ENCODE results near the gene LRRC36.
"Not testable (repeated sequence)": the region's sequence is repeated elsewhere in the genome, so short reads cannot be mapped to it uniquely, and the experiment has no call there.

Gene LRRC36

DNA sequence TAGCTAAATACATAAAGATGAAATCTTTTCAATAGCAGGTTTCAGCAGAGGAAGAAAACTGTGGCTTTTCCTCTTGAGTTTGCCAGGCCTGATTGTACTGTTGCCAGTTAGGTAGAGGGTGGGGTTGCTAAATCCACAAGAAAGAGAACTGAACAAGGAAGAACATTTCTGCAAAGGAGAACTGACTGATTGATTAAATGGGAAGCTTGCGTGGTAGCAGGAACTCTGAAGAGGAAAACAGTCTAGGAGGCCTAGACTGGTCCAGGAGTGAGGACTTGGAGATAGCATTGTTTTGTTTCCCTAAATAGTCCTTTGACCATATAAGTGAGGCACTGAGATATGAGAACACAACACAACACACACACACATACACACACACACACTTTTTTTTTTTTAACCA is 18.8 kb downstream of the LRRC36 start:
- DNase-seq = no peak

DNA sequence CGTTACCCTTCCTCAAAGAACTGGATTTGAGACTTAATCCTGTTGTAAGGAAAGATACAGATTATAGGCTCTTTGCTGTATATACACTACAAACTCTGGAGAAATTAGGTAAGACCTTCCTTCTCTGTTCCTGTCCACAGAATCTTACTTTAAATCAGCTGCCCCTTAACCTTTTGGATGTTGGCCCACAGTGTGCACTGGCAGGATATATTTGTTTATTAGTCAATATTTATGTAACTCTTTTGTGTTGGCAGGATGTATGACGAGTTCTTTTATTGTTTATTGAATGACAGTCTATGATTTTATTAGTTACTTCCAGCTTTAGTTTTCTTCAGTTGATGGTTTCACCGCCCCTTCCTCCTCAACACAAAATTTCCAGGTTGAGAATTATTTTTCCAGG is 19.7 kb downstream of the LRRC36 start:
- no peak for DNase-seq

DNA sequence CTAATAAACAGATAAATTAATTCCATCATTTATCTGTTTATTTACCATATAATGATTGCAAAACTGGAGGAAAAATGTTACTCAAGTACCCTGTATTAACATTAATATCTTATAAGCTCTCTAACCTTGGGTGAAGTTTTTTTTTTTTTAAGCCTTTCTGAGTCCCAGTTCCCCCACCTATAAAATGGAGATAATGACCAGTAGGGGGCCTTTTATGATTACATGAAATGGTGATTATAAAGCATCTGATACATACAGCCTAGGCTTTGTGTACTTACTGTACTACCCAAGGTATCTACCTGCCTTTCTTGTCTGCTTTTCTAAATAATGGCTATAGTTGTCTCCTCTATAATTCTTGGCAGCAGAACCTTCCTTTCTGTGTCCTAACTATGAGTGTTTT is 22.6 kb downstream of the LRRC36 start:
- DNase-seq = peak; percentile 55 to 58

DNA sequence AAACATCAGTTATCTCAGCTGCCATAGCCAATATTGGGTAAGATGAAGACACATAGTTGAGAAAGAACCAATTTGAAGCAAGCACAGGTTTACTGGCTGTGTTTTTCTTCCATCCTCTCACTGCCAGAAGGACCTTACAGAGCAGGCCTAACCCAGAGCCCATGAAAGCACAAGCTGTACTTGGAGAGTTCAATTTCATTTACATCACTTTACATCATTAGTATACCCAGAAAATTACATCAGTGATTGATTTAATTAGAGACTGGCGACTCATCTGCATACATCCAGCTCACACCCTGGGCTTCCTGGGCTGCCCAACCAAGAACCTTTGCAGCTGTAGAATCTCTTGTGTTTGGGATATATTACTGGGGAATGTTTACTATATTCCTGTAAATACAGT is 23.7 kb downstream of the LRRC36 start:
- no peak for DNase-seq

DNA sequence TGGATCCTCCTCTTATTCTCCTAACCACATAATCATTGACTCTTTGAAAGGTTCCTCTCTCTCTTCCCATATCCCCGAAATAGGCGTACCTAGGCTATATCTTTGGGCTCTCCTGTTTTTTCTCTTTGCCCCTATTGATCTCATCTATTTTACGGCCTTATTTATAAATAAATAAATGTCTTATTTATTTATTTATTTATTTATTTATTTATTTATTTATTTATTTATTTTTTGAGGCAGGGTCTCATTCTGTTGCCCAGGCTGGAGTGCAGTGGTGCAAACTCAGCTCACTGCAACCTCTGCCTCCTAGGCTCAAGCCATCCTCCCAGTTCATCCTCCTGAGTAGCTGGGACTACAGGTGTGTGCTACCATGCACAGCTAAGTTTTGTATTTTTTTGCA is 25.8 kb downstream of the LRRC36 start:
- DNase-seq = not testable (repeated sequence)

DNA sequence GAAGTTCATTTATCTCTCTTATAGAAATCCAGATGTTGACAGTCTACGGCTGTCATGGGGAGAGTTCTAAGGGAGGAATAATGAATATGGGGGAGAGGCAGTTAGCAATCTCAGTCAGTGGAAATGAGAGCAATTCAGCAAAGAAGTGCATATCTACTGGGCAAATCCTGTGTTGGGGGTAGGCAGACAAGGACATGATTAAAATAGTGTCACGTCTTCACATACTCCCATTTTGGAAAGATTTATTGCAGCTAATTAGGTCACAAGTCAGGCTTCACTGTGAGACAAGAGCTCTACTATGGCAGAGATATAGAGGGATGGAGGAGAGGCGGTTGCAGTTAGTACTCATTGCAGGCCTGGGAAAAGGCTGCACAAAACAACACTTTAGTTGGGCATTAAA is 29.8 kb downstream of the LRRC36 start:
- DNase-seq = no peak

DNA sequence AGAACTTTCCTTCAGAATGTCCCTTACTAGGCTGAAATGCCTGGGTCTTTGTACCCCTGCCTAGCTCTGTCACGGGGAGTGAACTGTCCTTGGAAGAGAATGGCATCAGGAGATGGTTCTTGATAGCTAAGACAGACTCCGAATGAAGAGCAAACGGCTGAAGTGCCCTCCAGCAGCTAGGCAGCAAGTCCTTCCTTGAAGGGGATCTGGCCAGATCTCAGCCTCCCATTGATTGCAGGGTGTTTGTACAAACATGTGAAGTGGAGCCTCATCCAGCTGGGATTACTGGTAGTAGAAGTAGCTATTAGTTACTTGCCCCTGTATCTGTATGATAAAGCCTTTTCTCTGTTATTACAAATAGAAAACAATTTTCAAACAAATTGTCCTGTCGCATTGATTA is 30.9 kb downstream of the LRRC36 start:
- no peak for DNase-seq

DNA sequence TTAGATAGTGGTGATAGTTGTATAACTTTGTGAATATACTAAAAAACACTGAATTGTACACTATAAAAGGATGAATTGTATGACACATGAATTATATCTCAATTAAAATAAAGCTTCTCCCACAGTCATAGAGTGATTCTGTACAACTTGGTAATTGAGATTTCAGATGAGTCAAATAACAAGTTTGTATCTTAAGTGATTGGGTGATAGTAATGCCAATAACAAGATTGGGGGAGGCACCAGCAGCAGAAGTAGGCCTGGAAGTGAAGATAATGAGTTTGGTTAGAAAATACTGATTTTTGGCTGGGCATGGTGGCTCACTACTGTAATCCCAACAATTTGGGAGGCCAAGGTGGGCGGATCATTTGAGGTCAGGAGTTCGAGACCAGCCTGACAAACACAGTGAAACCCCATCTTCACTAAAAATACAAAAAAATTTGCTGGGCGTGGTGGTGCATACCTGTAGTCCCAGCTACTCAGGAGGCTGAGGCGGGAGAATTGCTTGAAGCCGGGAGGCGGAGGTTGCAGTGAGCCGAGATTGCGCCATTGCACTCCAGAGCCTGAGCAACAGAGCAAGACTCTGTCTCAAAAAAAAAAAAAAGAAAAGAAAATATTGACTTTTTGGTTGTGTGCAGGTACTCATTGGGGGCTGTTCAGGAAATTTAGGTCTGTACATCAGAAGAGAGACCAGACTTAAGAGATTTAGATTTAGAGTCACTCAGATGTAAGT is 33.1 kb downstream of the LRRC36 start:
- DNase-seq = not testable (repeated sequence)

DNA sequence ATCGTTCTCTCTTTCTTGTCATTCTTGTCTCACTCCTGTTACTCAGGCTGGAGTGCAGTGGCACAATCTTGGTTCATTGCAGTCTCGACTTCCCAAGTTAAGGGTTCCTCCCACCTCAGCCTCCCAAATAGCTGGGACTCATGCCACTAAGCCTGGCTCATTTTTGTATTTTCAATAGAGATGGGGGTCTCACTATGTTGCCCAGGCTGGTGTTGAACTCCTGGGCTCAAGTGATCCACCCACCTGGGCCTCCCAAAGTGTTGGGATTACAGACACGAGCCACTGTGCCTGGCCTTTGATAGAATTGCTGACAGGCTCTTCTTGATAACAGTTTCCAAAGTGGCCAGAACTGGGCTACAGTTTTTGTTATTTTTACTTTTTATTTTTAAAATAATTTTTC is 34.4 kb downstream of the LRRC36 start:
- DNase-seq = no peak

DNA sequence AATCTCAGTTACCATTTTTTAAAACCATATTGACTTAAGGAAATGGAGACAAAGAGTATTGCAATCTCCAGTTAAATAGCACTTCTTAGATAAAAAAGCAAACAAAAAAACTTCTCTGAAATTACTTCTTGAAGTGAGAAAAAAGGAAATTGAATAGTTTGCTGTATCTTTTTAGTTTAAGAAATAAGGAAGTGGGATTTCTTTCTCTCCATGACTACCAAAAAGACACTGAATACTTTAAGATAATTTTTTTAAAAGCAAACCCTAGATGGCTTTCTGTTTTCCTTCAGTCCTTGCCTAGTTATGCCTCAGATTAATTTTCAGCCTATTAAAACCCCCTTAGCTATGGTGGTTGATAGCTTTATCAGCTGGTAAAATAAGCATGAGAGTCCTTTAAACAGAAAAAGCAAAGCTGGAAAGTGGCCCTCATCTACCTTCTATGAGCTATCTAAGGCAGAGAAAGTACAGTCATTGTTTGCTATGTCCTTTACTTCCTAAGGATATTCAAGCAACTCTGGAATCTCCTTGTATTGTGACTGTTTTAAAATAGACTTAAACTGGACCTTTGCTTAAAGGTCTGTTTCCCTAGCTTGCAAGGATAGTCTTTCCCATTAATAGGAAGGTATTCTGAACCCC is 38.1 kb downstream of the LRRC36 start:
- DNase-seq = peak; percentile 51

DNA sequence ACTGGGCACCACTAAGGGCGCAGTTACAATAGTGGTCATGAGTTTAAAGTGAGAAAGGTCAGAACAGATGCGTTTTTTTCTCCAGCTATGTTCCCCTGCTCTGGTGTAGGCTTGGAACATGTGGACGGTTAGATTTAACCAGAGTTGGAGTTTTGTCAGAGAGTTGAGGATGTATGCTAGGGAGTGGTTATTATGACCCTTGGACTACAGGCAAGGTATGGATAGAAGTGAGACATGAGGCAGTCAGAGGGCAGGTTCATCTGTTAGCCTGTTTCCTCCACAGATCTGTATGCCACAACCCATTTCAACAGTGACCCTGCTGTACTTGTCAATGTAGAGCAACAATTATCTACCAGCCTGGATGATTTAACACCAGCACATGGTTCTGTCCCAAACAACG is 44.0 kb downstream of the LRRC36 start:
- DNase-seq = no peak

DNA sequence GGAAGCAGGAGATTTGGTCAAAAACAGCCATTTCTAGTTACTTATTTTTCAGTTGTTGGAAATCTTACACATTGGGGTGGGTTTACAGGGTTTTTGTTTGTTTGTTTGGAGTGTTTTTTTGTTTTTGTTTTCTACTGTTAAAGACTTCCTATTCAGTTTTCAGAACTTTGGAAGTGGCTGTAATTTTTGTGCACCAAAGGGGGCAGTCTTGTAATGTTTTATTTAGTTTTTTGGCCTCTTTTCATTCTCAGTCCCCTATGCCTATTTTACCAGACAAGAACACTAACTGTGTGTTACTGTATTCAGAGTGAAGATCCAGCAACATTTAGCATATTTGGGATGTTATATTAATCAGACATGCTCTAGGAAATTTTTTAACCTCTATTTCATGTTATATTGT is 46.0 kb downstream of the LRRC36 start:
- peak; percentile 35 to 59 for DNase-seq

DNA sequence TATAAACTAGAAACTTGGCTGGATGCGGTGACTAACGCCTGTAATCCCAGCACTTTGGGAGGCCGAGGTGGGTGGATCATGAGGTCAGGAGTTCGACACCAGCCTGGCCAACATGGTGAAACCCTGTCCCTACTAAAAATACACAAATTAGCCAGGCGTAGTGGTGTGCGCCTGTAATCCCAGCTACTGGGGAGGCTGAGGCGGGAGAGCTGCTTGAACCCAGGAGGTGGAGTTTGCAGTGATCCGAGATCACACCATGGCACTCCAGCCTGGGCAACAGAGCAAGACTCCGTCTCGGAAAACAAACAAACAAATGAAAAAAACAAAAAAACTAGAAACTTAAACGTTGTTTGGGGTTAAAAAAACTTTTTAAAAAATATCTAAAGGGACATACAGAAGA is 49.4 kb downstream of the LRRC36 start:
- not testable (repeated sequence) for DNase-seq

DNA sequence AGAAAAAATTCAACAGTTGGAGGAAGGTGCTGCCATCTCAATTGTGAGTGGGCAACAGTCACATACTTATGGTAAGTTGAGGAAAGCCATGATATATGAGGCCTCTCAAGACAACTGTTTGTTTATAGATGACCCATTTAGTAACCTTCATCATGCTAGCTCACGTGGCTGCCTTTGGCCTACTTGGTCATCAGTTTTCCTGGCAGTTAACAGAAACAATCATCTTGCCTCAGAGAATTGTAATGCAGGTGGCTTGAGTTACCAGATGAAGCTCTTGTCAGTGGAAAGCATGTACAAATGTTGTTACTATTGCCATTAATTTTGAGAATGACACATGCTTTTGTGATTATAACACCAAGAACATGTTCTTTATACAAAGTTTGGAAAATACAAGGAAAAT is 52.0 kb downstream of the LRRC36 start:
- no peak for DNase-seq

DNA sequence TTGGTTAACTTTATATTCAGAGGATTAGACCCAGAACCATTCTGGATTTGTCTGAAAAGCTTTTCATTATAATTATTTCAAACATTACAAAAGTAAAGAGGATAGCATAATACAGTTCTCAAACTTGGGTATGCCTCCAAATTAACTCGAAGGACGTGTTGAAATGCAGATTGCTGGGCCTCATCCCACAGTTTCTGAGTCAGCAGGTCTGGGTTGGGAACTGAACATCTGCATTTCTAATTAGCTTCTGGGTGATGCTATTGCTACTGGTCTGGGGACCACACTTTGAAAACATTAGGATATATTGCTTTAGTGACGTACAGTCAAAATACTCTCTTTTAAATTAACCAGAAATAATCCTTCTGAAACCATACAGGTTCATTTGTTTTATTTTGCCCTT is 56.7 kb downstream of the LRRC36 start:
- DNase-seq = no peak

DNA sequence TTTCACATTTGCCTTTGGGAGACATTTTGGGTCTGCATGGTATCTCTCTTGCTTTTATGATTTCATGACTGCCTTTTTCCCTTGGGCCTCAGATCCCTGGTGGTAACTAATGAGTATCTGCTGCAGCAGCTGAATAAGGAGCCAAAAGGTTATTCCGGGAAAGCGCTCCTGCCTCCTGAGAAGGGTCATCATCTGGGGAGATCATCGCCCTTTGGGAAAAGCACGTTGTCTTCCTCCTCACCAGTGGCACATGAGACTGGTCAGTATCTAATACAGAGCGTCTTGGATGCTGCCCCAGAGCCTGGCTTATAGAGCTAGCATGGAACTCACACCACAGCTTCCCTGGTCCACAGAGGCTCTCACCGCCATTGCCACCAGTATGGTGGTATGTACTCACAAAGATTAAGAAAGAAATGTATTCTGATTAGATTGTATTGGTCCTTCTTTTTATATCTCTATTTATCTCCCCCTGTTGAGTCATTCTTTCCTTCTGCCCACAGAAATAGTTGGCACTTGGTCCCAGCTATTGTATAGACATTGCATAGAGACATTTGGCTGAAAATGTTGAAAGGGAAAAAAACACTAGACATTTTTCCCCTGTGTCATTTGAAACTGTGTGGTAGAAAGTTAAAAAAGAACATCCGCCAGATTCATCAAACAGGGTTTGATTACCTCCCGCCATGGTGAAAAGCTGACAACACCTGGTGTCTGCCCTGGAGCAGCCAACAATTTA is 58.3 kb downstream of the LRRC36 start:
- no peak for DNase-seq

DNA sequence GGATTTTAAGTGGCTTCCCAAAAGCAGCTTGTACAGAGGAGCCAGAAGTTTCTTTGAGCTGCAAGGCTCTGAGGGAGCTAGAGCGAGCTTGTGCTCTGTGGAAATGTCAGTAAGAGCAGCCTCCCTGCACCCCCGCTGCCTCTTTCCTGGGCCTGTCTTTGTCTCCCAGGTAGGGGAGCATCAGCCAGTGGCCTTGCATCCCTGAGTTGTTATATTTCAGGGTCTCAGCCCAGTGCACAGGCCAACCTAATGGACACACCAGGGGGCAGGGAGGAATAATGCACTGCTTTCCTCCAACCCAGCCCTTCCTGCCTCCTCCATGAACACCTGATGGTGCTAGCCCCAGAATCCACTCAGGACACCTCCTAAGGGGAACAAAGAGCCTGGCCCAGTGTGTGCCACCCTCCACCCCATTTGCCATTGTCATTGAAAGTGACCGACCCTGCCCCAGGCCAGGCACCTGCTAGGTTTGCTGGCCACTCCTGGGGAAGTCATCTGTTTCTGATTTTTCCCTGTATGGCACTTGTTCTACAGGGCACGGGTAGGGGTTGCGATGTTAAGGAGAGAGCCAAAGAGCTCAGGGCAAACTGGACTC is 60.3 kb downstream of the LRRC36 start:
- no peak for DNase-seq

DNA sequence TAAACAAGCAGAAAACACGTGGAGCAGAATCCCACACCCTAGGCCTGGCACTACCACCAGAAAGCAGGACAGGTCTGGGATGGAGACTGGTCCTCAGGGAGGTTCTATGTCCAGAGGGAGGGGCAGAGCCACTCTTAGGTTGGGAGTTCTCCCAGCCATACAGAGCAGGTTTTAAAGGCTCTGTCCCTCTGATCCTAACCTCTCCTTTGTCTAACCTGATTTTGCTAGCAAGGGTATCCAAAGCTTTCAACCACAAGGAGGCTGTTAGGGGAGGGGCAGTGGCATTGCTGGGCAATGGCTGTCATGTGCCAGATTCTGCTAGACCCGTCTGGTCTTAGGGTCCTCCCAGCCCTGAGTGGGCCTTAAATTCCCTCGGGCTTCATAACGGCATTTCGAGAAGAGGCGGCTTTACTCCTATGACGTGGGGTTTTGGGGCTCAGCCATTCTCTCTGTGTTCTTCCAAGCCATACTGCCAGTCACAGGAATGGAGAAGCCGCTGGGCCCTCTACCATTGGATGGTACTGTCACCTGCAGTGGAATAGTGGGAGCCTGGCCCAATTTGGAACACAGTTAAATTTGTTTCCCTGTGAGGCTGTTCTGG is 61.0 kb downstream of the LRRC36 start:
- DNase-seq = no peak

DNA sequence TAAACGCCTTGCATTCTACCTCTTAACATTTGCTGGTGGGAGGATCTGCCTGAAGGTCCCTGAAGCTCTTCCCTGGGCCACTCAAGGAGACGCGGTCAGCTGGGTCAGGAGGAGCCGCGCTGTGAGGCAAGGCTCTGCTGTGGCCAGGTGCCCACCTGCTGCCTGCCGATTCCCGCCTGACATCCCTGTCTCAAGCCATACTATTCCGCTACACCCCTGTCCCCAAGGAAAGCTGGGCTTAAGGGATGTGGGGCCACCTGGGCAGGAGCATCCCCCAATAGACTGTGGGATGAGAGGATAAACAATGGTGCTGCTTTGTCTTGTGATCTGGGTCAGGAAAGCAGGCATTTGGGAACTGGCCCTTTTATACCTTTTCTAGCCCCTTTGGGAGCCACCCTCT is 61.6 kb downstream of the LRRC36 start:
- DNase-seq = no peak

DNA sequence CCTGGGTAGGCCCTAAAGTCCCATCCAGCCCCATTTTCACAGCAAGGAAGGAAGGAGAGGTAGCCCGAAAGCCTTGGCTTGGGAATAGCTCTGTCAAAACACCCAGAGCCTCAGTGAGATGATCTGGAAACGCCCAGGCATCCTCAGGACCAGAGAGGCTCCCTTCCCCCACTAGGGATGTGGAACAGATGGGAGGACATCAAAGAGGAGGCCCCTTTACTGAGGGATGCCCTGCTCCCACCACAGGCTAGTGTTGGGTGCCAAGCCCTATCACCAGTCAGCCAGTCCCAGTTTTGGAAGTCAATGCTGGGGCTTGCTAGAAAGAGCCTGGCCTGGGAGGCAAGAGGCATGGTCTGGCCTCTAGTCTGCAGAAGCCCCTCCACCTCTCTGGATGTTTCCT is 62.0 kb downstream of the LRRC36 start:
- DNase-seq = no peak

DNA sequence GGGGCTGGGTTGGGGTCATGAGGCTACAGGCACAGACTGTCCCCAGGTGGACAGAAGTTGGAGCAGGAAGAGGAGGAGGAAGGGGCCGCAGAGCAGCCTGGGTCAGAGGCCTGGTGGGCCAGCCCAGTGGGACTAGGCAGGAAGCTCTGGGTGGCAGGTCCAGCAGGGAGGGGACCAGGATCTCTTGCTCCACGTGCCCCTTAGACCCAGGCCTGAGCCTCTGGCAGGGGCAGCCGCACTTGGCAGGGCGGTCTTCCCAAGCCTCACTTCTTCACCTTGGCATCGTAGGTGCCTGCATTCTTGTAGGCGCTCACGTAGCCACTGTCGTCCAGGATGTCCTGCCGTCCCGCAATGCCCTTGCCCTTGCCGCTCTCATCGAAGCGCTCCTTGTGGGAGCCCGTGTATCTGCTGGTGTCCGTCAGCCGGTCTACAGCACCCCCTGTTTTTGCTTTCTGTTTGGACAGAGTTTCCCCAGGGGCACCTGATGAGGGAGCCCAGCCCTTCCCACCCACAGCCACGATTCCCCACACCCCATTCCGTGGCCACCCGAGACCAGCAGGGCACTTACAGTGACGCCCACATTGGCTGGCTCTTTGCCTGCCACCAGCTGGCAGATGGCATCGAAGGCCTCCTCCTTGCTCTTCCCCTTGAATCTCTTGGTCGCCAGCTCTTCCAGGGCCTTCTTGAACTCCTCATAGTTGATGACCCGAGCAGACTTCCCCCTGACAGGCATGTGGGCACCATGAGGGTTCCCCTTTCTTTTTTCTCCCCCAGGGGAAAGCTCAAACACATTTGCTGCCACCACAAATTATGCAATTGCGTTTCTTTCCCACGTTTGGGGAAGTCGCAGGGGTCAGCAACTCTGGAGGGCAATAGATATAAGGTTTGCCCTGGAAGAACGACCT is 63.5 kb downstream of the LRRC36 start:
- DNase-seq = peak; percentile 88 to 95

DNA sequence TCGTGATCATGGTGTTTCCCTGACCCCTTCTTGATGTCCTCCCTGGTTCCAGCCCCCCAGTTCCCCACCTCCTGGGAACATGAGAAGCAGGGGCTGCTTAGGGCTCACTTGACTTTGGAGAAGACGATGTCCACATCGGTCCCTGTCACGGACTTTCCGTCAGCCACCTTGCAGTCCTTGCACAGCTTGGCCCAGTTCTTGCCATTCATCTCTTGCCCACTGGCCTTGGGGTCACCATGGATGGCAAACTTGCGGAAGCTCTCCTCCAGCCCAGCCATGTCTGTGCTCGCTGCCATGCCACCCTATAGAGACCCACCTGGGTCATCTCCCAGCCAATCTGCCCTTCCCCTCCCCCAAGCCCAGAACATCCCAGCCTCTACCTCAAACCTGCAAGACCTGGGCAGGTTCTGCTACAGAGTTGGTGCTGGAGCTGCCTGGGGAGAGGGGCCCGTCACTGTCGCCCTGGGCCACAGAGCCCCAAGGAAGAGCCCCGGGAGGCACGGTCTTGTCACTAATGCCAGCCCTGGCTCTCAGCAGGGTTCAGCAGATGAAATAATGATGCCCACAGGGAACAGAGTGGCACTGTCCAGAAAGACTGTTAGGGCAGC is 64.3 kb downstream of the LRRC36 start:
- no peak for DNase-seq
